ENCODE results near the gene ZC3H12C. TPM values are rescaled to one million over a fixed set of nuclear protein-coding genes. Genes with fewer than 3 reads are reported as not detected.

Gene ZC3H12C
- total RNA-seq, 1 donor from 2014 or later: 11.4 TPM

DNA sequence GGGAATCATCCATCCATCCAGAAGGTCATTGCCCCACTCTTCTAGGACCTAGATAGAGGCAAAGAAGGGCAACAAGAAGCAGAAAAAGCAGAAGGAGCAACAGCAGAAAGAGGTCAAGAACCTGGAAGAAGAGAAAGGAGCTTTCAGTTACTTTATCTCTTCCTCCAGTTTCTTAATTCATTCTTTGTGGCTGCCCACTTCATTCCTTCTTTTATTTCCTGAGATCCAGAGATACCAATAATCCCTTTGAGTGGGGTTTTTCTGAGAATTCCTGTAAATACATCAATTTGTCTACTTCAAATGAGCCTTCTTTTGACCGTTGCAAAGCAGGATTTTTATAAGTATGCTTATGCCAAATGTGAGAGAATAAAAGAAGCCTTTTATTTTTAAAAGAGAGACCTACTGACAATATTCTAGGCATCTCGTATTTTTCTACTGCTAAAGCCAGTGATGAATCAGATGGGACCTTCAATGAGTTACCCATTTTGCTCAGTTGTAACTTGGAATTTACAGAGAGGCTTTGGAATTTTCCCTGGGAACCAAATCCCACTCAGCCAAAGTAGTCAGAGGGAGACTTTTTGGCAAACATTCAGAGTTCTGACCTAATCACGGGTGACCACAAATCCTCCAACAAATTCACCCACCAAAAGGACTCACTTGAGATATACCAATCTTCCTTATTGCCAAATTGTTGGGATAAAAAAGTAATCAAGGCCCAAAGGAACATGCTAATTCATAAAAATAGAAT lies 54.9 kb downstream of the ZC3H12C start:
- no peak for ATAC-seq
- H3K27ac ChIP-seq: no peak overlapping the region

DNA sequence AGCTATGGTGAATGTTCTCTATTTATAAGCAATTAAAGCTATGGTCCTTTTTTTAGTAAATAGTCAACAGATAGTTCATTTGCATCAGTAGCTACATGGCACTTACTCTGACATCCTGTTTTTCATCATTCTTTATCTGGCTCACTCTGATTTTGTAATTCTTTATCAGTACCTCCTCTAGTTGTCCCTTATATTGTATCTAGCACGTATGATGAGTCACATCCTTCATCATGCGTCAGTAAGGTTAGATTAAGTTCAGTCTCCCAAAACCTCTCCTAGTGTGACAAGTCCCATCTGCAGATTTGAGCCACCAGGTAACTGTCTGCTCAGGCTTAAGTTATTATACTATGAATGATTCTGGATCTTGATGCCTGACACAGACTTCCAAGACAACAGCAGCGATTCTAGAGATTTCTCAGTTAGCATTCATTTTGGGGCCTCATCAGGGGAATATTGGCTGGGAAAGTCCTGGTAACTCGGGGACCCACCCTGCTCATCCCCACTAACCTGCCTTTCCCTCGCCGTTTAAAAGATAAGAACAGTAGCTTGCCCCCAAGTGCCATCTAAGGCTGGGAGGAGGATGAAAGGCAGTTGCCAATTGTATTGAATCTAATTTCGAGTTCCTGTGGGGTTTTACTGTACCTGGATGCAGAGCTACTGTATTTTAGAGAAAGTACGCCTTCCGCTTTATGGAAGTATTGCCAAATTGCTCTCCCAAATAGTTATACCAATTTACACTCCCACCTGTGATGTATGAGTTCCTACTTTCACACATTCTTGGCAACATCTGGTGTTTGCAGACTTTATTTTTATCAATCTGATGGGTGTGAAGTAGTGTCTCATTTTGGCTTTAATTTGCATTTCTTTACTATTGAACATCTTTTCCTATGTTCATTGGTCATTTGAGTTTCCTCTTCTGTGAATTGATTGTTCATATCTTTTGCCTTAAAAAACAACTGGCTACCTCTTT lies 55.9 kb downstream of the ZC3H12C start:
- ATAC-seq: no peak

More for the DNA sequence above, 54.9 kb downstream of the ZC3H12C start:
- Histone ChIP-seq H3K27me3 (ENCODE audit: low read depth) (no peaks in the 10 kb centered on the region), H3K4me1 (peaks cover 5% of the 10 kb centered on the region), H3K9me3 (no peaks in the 10 kb centered on the region), H3K36me3 (no peaks in the 10 kb centered on the region), H3K4me3 (no peak overlapping the region)
- DNase-seq: no peak
- TF ChIP-seq, protein P1, sequence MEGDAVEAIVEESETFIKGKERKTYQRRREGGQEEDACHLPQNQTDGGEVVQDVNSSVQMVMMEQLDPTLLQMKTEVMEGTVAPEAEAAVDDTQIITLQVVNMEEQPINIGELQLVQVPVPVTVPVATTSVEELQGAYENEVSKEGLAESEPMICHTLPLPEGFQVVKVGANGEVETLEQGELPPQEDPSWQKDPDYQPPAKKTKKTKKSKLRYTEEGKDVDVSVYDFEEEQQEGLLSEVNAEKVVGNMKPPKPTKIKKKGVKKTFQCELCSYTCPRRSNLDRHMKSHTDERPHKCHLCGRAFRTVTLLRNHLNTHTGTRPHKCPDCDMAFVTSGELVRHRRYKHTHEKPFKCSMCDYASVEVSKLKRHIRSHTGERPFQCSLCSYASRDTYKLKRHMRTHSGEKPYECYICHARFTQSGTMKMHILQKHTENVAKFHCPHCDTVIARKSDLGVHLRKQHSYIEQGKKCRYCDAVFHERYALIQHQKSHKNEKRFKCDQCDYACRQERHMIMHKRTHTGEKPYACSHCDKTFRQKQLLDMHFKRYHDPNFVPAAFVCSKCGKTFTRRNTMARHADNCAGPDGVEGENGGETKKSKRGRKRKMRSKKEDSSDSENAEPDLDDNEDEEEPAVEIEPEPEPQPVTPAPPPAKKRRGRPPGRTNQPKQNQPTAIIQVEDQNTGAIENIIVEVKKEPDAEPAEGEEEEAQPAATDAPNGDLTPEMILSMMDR (IDR thresholded peaks at IDR 0.05): no peak
- intact Hi-C loops (cut with DNase I): no loop called here

DNA sequence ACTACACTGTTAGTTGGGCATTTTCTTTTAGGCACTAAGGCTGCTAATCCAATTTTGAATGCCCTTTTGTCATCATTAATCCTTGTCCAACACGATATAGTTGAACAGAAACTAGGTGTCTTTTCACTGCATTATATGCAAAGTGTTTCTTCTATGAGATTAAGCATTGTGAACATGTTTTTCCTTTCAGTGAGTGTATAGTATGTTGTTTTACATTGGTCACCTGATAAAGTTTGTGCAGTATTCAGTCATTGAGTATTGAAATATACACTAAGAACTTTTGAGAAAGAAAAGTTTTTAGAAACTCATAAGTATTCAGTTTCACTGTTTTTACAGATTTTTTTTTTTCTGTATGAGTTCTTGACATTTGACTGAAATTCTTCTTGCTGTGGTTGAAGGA lies 59.0 kb downstream of the ZC3H12C start:
- Histone ChIP-seq H3K4me1 (peaks cover 5% of the 10 kb centered on the region), H3K36me3 (no peaks in the 10 kb centered on the region), H3K27ac (no peak overlapping the region), H3K4me3 (no peak overlapping the region), H3K27me3 (ENCODE audit: low read depth) (no peaks in the 10 kb centered on the region), H3K9me3 (no peaks in the 10 kb centered on the region)
- intact Hi-C loops (cut with DNase I): no loop called here
- TF ChIP-seq, protein P1 (IDR thresholded peaks at IDR 0.05): no peak
- no peak for ATAC-seq
- no peak for DNase-seq

More for the DNA sequence above, 55.9 kb downstream of the ZC3H12C start:
- H3K27ac ChIP-seq: no peak overlapping the region
- no peaks in the 10 kb centered on the region for H3K36me3 ChIP-seq
- intact Hi-C loops (cut with DNase I): no loop called here
- TF ChIP-seq, protein P1 (IDR thresholded peaks at IDR 0.05): no peak
- no peak for DNase-seq
- peaks cover 5% of the 10 kb centered on the region for H3K4me1 ChIP-seq
- H3K27me3 ChIP-seq (ENCODE audit: low read depth): no peaks in the 10 kb centered on the region
- no peaks in the 10 kb centered on the region for H3K9me3 ChIP-seq
- no peak overlapping the region for H3K4me3 ChIP-seq

GRCh38 chr11:110153474-110153873 lies 60.3 kb downstream of the ZC3H12C start:
- intact Hi-C loops (cut with DNase I): no loop called here
- ATAC-seq (no peak), DNase-seq (no peak)
- no peak overlapping the region for H3K27ac ChIP-seq
- H3K4me3 ChIP-seq: no peak overlapping the region
- H3K27me3 ChIP-seq (ENCODE audit: low read depth): no peaks in the 10 kb centered on the region
- H3K36me3 ChIP-seq: no peaks in the 10 kb centered on the region
- peaks cover 3% of the 10 kb centered on the region for H3K4me1 ChIP-seq
- no peaks in the 10 kb centered on the region for H3K9me3 ChIP-seq
- TF ChIP-seq, protein P1 (IDR thresholded peaks at IDR 0.05): no peak

GRCh38 chr11:110156503-110156902 lies 63.3 kb downstream of the ZC3H12C start:
- intact Hi-C loops (cut with DNase I): no loop called here
- H3K27me3 ChIP-seq (ENCODE audit: low read depth): no peaks in the 10 kb centered on the region
- no peaks in the 10 kb centered on the region for H3K4me1 ChIP-seq
- no peak overlapping the region for H3K4me3 ChIP-seq
- no peaks in the 10 kb centered on the region for H3K9me3 ChIP-seq
- no peak overlapping the region for H3K27ac ChIP-seq
- TF ChIP-seq, protein P1 (IDR thresholded peaks at IDR 0.05): no peak
- DNase-seq (no peak), ATAC-seq (no peak)
- peaks cover 13% of the 10 kb centered on the region for H3K36me3 ChIP-seq
